MCF 10A (cell line): ENCODE data around the gene SEC16B. TPM values are rescaled to one million over a fixed set of nuclear protein-coding genes. Genes with fewer than 3 reads are reported as not detected.

Experiments
- Bru-seq: library from RNA; stranded (reverse); fragments of 400-500 nt; gene quantifications from one replicate; lab custom pipeline; 2021; lab: Mats Ljungman, UMichigan
- BruChase-seq, 2 experiments: library from RNA; stranded (reverse); fragments of 400-500 nt; gene quantifications; one replicate each; lab custom pipeline; 2021; lab: Mats Ljungman, UMichigan
- BruUV-seq: library from RNA; stranded (reverse); fragments of 400-500 nt; replicated peaks from 2 replicates; lab custom pipeline; 2021; lab: Mats Ljungman, UMichigan
- CTCF ChIA-PET: fragments of 300-600 bp; sonication (Branson Sonifier 250); formaldehyde crosslinking; extraction: SDS; loops from one replicate; lab custom pipeline; 2021; ENCODE audit warnings: antibody characterized with exemption, inconsistent platforms; lab: Yijun Ruan, JAX
- POLR2A ChIA-PET: fragments of 300-600, 350-650 bp; sonication (Branson Sonifier 250); formaldehyde crosslinking; extraction: SDS; loops from one replicate; lab custom pipeline; 2020; ENCODE audit warnings: antibody characterized with exemption, inconsistent platforms; lab: Yijun Ruan, JAX
- DNase-seq: peaks from one replicate; pipeline ENCODE4 v3.0.0-alpha.2; 2018; ENCODE audit not compliant: unreplicated experiment
- H3K27ac Mint-ChIP-seq: one replicate; pipeline ENCODE4 v1.8.0; 2022; ENCODE audit warnings: mild to moderate bottlenecking, low read depth, mixed read lengths; ENCODE audit not compliant: unreplicated experiment
- H3K27me3 Mint-ChIP-seq: one replicate; pipeline ENCODE4 v1.8.0; 2022; ENCODE audit warnings: mixed read lengths; ENCODE audit not compliant: insufficient read depth, unreplicated experiment
- H3K36me3 Mint-ChIP-seq: one replicate; pipeline ENCODE4 v1.8.0; 2022; ENCODE audit warnings: mild to moderate bottlenecking, moderate library complexity, mixed read lengths; ENCODE audit not compliant: insufficient read depth, unreplicated experiment
- H3K4me1 Mint-ChIP-seq: one replicate; pipeline ENCODE4 v1.8.0; 2022; ENCODE audit warnings: mixed read lengths; ENCODE audit not compliant: insufficient read depth, unreplicated experiment
- H3K4me3 Mint-ChIP-seq: one replicate; pipeline ENCODE4 v1.8.0; 2022; ENCODE audit warnings: mild to moderate bottlenecking, moderate library complexity, mixed read lengths; ENCODE audit not compliant: unreplicated experiment
- H3K9me3 Mint-ChIP-seq: one replicate; pipeline ENCODE4 v1.8.0; 2022; ENCODE audit warnings: mixed read lengths; ENCODE audit not compliant: unreplicated experiment
- CTCF ChIP-seq: fragments of 200-600 bp; IDR thresholded peaks from one replicate; pipeline ENCODE4 v1.8.0; 2022; ENCODE audit warnings: antibody characterized with exemption, mild to moderate bottlenecking; ENCODE audit not compliant: unreplicated experiment
- intact Hi-C: fragments of 100-400 bp; cut with micrococcal nuclease; formaldehyde crosslinking; loops from 2 replicates; pipeline ENCODE4 v1.14.1; 2022
- long read RNA-seq: library from polyadenylated mRNA; stranded (forward); transcript quantifications from one replicate; pipeline ENCODE4 v2.0.0, GENCODE V29; 2022
- total RNA-seq: library from RNA; stranded (reverse); gene quantifications from 2 replicates; pipeline ENCODE4 v1.2.3, GENCODE V29; 2022

The SEC16B gene
- total RNA-seq: not detected in 2 replicates
- not detected for Bru-seq, nascent RNA
- not detected for BruChase-seq, experiment 1, labeled RNA remaining after a 6-hour chase
- not detected for BruChase-seq, experiment 2, labeled RNA remaining after a 2-hour chase
- long read RNA-seq: 0 reads

- TF ChIP-seq CTCF: no peak
- Mint-ChIP-seq H3K27ac (no peak within 1 kb of the TSS), H3K36me3 (no peaks in the 10 kb centered on the region), H3K9me3 (no peaks in the 10 kb centered on the region), H3K4me3 (no peak within 1 kb of the TSS), H3K4me1 (no peaks in the 10 kb centered on the region), H3K27me3 (no peaks in the 10 kb centered on the region)
- CTCF ChIA-PET: interaction anchor here (0.5 to 1.6 kb wide), 5 partner anchors 18 to 1071 kb away, joined by 3 to 9 read pairs (median 6); no protein-coding TSS in a partner anchor
- DNase-seq: no peak
- POLR2A ChIA-PET: no interaction called here
- BruUV-seq: no TSS peak
- intact Hi-C loops: no loop called here
Measured at GRCh38 chr1:177969825-177970371, at the start of gene SEC16B. SEC16B (minus strand) TSS chr1:177970058; CDS start chr1:177967981, 2,077 bp downstream.

GRCh38 chr1:178019622-178020021, 49.8 kb upstream of the SEC16B start:
- ChIA-PET POLR2A (no interaction called here), CTCF (interaction anchor here (0.6 to 4.9 kb wide), 6 partner anchors 10 to 694 kb away, joined by 3 to 47 read pairs (median 6); no protein-coding TSS in a partner anchor)
- H3K27ac Mint-ChIP-seq: no peak overlapping the region
- H3K9me3 Mint-ChIP-seq: peaks cover 8% of the 10 kb centered on the region
- TF ChIP-seq CTCF: no peak
- peak; percentile 24 for DNase-seq
- no peaks in the 10 kb centered on the region for H3K4me1 Mint-ChIP-seq
- BruUV-seq: no TSS peak
- intact Hi-C loops: no loop called here
- H3K36me3 Mint-ChIP-seq: no peaks in the 10 kb centered on the region
- no peak overlapping the region for H3K4me3 Mint-ChIP-seq
- H3K27me3 Mint-ChIP-seq: no peaks in the 10 kb centered on the region

- Mint-ChIP-seq H3K4me1 (no peaks in the 10 kb centered on the region), H3K27me3 (no peaks in the 10 kb centered on the region), H3K27ac (no peak overlapping the region), H3K36me3 (no peaks in the 10 kb centered on the region), H3K4me3 (no peak overlapping the region), H3K9me3 (peaks cover 8% of the 10 kb centered on the region)
- ChIA-PET CTCF (interaction anchor here (1.0 to 4.9 kb wide), 5 partner anchors 11 to 482 kb away, joined by 4 to 47 read pairs (median 7); no protein-coding TSS in a partner anchor), POLR2A (no interaction called here)
- no TSS peak for BruUV-seq
- no peak for DNase-seq
- intact Hi-C loops: no loop called here
- no peak for TF ChIP-seq CTCF
Measured at GRCh38 chr1:178019208-178019607, 49.4 kb upstream of the SEC16B start.

- POLR2A ChIA-PET: no interaction called here
- no peak for TF ChIP-seq CTCF
- no peak for DNase-seq
- no TSS peak for BruUV-seq
- Mint-ChIP-seq H3K36me3 (no peaks in the 10 kb centered on the region), H3K27ac (no peak overlapping the region), H3K9me3 (peaks cover 8% of the 10 kb centered on the region), H3K27me3 (no peaks in the 10 kb centered on the region), H3K4me1 (no peaks in the 10 kb centered on the region), H3K4me3 (no peak overlapping the region)
- CTCF ChIA-PET: interaction anchor here (2.8 to 4.9 kb wide), 2 partner anchors 12 to 484 kb away, joined by 11 to 47 read pairs; no protein-coding TSS in a partner anchor
- intact Hi-C loops: no loop called here
Measured at GRCh38 chr1:178017517-178017916, 47.7 kb upstream of the SEC16B start.
